Endothelial cell of umbilical vein (primary cell): ENCODE measurements around the gene HMG20A. TPM values are rescaled to one million over a fixed set of nuclear protein-coding genes. Genes with fewer than 3 reads are reported as not detected.
A peak's percentile ranks its signal among the peaks of the same experiment; 100 is the strongest.

Source experiments
- BruUV-seq: library from RNA; stranded (reverse); fragments of 400-500 nt; replicated peaks from 2 replicates; lab custom pipeline; 2021; lab: Mats Ljungman, UMichigan
- CTCF ChIA-PET: fragments of 300-600, 350-600 bp; sonication (Branson Sonifier 250); formaldehyde crosslinking; loops from one replicate; lab custom pipeline; 2021; ENCODE audit warnings: antibody characterized with exemption, inconsistent platforms; lab: Charles Lee
- POLR2A ChIA-PET: fragments of 300-600, 350-600 bp; sonication (Branson Sonifier 250); formaldehyde crosslinking; loops from one replicate; lab custom pipeline; 2021; ENCODE audit warnings: antibody characterized with exemption, inconsistent platforms; lab: Charles Lee
- DNase-seq: peaks from one replicate; pipeline ENCODE4 v3.0.0-alpha.2; 2011; ENCODE audit warnings: low read depth, low spot score
- FAIRE-seq: peaks from 2 replicates; lab custom pipeline; 2011; peaks lifted over from hg19 to GRCh38; lab: Jason Lieb, UNC
- H2AFZ ChIP-seq: 2 replicates; pipeline ENCODE4 v1.6.0; 2012; ENCODE audit warnings: low read depth, low read length, control low read depth, inconsistent platforms
- H3K27ac ChIP-seq: 2 replicates; pipeline ENCODE4 v1.5.1; 2011; ENCODE audit warnings: low read depth, mild to moderate bottlenecking, control low read depth, low read length, moderate library complexity; ENCODE audit not compliant: insufficient read depth
- H3K27me3 ChIP-seq, 2 experiments: 2 replicates each; pipeline versions ENCODE4 v1.6.0 to v1.6.1; 2011; ENCODE audit warnings: low read length in 2 of 2, mixed read lengths in 1 of 2; ENCODE audit not compliant: control insufficient read depth in 2 of 2, insufficient read depth in 2 of 2
- H3K36me3 ChIP-seq, 2 experiments: 2 replicates in 1 of 2; 3 replicates in 1 of 2; pipeline ENCODE4 v1.5.1; 2011; ENCODE audit warnings: low read length in 2 of 2, mild to moderate bottlenecking in 1 of 2, moderate library complexity in 1 of 2; ENCODE audit not compliant: control insufficient read depth in 2 of 2, insufficient read depth in 2 of 2; ENCODE audit errors: extremely low read depth in 1 of 2
- H3K4me1 ChIP-seq: 3 replicates; pipeline ENCODE4 v1.5.1; 2011; ENCODE audit warnings: mild to moderate bottlenecking, low read length; ENCODE audit not compliant: control insufficient read depth, insufficient read depth; ENCODE audit errors: extremely low read depth
- H3K4me2 ChIP-seq: 2 replicates; pipeline ENCODE4 v1.6.1; 2011; ENCODE audit warnings: low read length, control low read depth, mixed read lengths; ENCODE audit not compliant: insufficient read depth
- H3K4me3 ChIP-seq, 3 experiments: fragments of 200-600 bp in 1 of 3; sonication (generic), shearing (Covaris generic) in 1 of 3; replicated peaks in 1 of 3; 2 replicates each; pipeline ENCODE4 v1.5.1; 2011 to 2016; ENCODE audit warnings: control low read depth in 3 of 3, low read length in 3 of 3, mild to moderate bottlenecking in 2 of 3, inconsistent platforms in 1 of 3, low read depth in 1 of 3, moderate library complexity in 1 of 3; ENCODE audit not compliant: insufficient read depth in 1 of 3
- H3K79me2 ChIP-seq: 2 replicates; pipeline ENCODE4 v1.6.0; 2012; ENCODE audit warnings: low read length, inconsistent platforms; ENCODE audit not compliant: control insufficient read depth, insufficient read depth
- H3K9ac ChIP-seq: replicated peaks from 2 replicates; pipeline ENCODE3; 2011; ENCODE audit warnings: low read length, control low read depth; ENCODE audit not compliant: insufficient read depth; ENCODE audit errors: extremely low read depth
- H3K9me1 ChIP-seq: replicated peaks from 3 replicates; pipeline ENCODE4 v1.6.0; 2011; ENCODE audit warnings: mild to moderate bottlenecking, low read length; ENCODE audit not compliant: control insufficient read depth, insufficient read depth; ENCODE audit errors: extremely low read depth
- H3K9me3 ChIP-seq: replicated peaks from 2 replicates; pipeline ENCODE4 v1.5.1; 2012; ENCODE audit warnings: low read length, inconsistent platforms; ENCODE audit not compliant: control insufficient read depth, insufficient read depth
- H4K20me1 ChIP-seq: replicated peaks from 2 replicates; pipeline ENCODE3; 2011; ENCODE audit warnings: mild to moderate bottlenecking, low read length; ENCODE audit not compliant: control insufficient read depth, insufficient read depth; ENCODE audit errors: extremely low read depth
- EZH2 ChIP-seq: IDR thresholded peaks from 2 replicates; pipeline ENCODE4 v1.6.1; 2012; ENCODE audit warnings: borderline replicate concordance, low read depth, mild to moderate bottlenecking, moderate library complexity, low read length, inconsistent platforms; ENCODE audit not compliant: severe bottlenecking
- FOS ChIP-seq: IDR thresholded peaks from 2 replicates; pipeline ENCODE4 v1.6.1; 2011; ENCODE audit warnings: mild to moderate bottlenecking, low read length, moderate library complexity, borderline replicate concordance; ENCODE audit not compliant: insufficient read depth
- GATA2 ChIP-seq: IDR thresholded peaks from 2 replicates; pipeline ENCODE4 v1.7.0; 2011; ENCODE audit warnings: low read depth, mild to moderate bottlenecking, moderate library complexity, mixed read lengths, low read length; ENCODE audit not compliant: insufficient read length, insufficient read depth
- JUN ChIP-seq: IDR thresholded peaks from 2 replicates; pipeline ENCODE4 v1.6.1; 2011; ENCODE audit warnings: borderline replicate concordance, low read depth; ENCODE audit not compliant: insufficient read length, insufficient read depth
- MAX ChIP-seq: IDR thresholded peaks from 2 replicates; pipeline ENCODE4 v1.6.1; 2011; ENCODE audit not compliant: insufficient read depth, insufficient read length
- MYC ChIP-seq: IDR thresholded peaks from one replicate; pipeline ENCODE4 v1.6.1; 2011; ENCODE audit warnings: mild to moderate bottlenecking, low read depth, low read length
- POLR2A ChIP-seq: IDR thresholded peaks from 2 replicates; pipeline ENCODE4 v1.6.1; 2012; ENCODE audit warnings: low read depth, mild to moderate bottlenecking, control low read depth, low read length
- POLR2AphosphoS5 ChIP-seq: IDR thresholded peaks from 2 replicates; pipeline ENCODE4 v1.6.1; 2012; ENCODE audit warnings: low read depth, mild to moderate bottlenecking, control low read depth, low read length, moderate library complexity; ENCODE audit not compliant: insufficient read depth
- dilution Hi-C: fragments of 300-500 bp; cut with MboI; formaldehyde crosslinking; loops from one replicate; pipeline ENCODE4 v1.15.0; 2019; ENCODE audit warnings: low sequenced_read_pairs; ENCODE audit not compliant: extremely low pct_ligation_motif_present
- intact Hi-C: fragments of 100-400 bp; cut with micrococcal nuclease; formaldehyde crosslinking; loops from one replicate; pipeline ENCODE4 v1.10.0; 2022
- polyA plus RNA-seq, 4 experiments: library from polyadenylated mRNA; depleted of rRNA in 3 of 4; stranded (reverse) in 3 of 4; unstranded in 1 of 4; fragments of >200 nt; gene quantifications; 2 replicates each; pipeline versions ENCODE4 v1.2.1 to v1.2.3, GENCODE V29; 2011 to 2012; ENCODE audit warnings: missing spikeins in 1 of 4
- total RNA-seq: library from RNA; stranded (reverse); gene quantifications from 2 replicates; pipeline ENCODE4 v1.2.3, GENCODE V29; 2021
- TF ChIP-seq, protein P1 (sequence below), 2 donors: IDR thresholded peaks; 1 replicate in 1 of 2; 2 replicates in 1 of 2; pipeline ENCODE4 v1.5.1; 2011; ENCODE audit warnings: low read length in 2 of 2, mild to moderate bottlenecking in 2 of 2, moderate library complexity in 2 of 2, control low read depth in 1 of 2, inconsistent platforms in 1 of 2, low read depth in 1 of 2; ENCODE audit not compliant: insufficient read depth in 1 of 2; ENCODE audit errors: extremely low read depth in 1 of 2

Gene HMG20A
- total and polyA plus RNA-seq, 2 donors (not counting 3 experiments of a cell fraction or from before 2014, with no cell fraction given) = 35.8 to 44.0 TPM

DNA sequence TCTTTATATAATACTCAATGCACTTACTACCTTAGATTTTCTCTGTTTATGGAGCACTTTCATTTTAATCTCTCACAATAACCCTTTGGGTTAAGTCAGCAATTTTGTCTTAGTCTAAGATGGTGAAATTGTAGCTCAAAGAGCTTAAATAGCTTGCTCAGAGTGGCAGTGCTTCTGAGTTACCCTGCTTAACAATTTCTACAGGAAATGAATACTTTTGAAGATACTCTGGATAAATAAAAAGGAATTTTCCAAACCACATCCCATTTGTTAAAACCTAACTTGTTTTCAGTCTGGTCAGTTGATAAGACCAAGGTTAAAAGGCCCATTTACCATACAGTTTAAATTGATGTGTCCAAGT is 37.2 kb downstream of the HMG20A start:
- H3K27ac ChIP-seq = peak overlapping the region; percentile 96
- BruUV-seq = TSS peak; percentile 23
- no peaks in the 10 kb centered on the region for H3K27me3 ChIP-seq
- DNase-seq = no peak
- POLR2A ChIA-PET = interaction anchor here (1.6 kb wide), 1 partner anchor 30 kb away, joined by 3 read pairs; no protein-coding TSS in a partner anchor
- peaks cover 54% of the 10 kb centered on the region for H3K4me1 ChIP-seq
- H3K9me1 ChIP-seq = no peaks in the 10 kb centered on the region
- CTCF ChIA-PET = interaction anchor here (1.1 to 3.5 kb wide), 10 partner anchors 8 to 233 kb away, joined by 3 to 28 read pairs (median 5); partner anchors contain the start of gene PEAK1
- peak overlapping the region in 1 of 3 experiments; percentile 49 for H3K4me3 ChIP-seq
- dilution Hi-C loops (no loop called here), intact Hi-C loops (loop anchor here (1.0 kb wide), 3 partner anchors 23 to 38 kb away; partner anchors contain the start of genes HMG20A and PEAK1)
- FAIRE-seq = no peak
- H3K9ac ChIP-seq = peak overlapping the region; percentile 66
- H3K79me2 ChIP-seq = peaks cover 3% of the 10 kb centered on the region
- H4K20me1 ChIP-seq = no peaks in the 10 kb centered on the region
- no peaks in the 10 kb centered on the region for H3K36me3 ChIP-seq
- no peak overlapping the region for H2AFZ ChIP-seq
- TF ChIP-seq POLR2A (no peak), GATA2 (no peak), MYC (no peak), EZH2 (no peak), FOS (no peak), POLR2AphosphoS5 (no peak), MAX (no peak), JUN (no peak)
- TF ChIP-seq, protein P1, sequence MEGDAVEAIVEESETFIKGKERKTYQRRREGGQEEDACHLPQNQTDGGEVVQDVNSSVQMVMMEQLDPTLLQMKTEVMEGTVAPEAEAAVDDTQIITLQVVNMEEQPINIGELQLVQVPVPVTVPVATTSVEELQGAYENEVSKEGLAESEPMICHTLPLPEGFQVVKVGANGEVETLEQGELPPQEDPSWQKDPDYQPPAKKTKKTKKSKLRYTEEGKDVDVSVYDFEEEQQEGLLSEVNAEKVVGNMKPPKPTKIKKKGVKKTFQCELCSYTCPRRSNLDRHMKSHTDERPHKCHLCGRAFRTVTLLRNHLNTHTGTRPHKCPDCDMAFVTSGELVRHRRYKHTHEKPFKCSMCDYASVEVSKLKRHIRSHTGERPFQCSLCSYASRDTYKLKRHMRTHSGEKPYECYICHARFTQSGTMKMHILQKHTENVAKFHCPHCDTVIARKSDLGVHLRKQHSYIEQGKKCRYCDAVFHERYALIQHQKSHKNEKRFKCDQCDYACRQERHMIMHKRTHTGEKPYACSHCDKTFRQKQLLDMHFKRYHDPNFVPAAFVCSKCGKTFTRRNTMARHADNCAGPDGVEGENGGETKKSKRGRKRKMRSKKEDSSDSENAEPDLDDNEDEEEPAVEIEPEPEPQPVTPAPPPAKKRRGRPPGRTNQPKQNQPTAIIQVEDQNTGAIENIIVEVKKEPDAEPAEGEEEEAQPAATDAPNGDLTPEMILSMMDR (IDR thresholded peaks at IDR 0.05; ENCODE audit: extremely low read depth in 1 of 2, insufficient read depth in 1 of 2, low read depth in 1 of 2, low read length in 2 of 2) = no peak
- H3K4me2 ChIP-seq = peak overlapping the region; percentile 86
- H3K9me3 ChIP-seq = no peaks in the 10 kb centered on the region
